HG02623 (cell line): ENCODE results near the gene AR.

ENCODE experiments used
- ATAC-seq: cut with Tn5 transposase; IDR thresholded peaks from one replicate; pipeline ENCODE4 v1.9.1; 2021; ENCODE audit warnings: moderate library complexity; ENCODE audit not compliant: unreplicated experiment

AR gene

DNA sequence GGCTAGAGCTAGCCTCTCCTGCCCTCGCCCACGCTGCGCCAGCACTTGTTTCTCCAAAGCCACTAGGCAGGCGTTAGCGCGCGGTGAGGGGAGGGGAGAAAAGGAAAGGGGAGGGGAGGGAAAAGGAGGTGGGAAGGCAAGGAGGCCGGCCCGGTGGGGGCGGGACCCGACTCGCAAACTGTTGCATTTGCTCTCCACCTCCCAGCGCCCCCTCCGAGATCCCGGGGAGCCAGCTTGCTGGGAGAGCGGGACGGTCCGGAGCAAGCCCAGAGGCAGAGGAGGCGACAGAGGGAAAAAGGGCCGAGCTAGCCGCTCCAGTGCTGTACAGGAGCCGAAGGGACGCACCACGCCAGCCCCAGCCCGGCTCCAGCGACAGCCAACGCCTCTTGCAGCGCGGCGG is at the start of gene AR:
Gene AR, plus strand, starts transcription at position 204 of the 400 bp plus-strand sequence. CDS start 1,126 bp downstream, outside the sequence.
- no peak for ATAC-seq

DNA sequence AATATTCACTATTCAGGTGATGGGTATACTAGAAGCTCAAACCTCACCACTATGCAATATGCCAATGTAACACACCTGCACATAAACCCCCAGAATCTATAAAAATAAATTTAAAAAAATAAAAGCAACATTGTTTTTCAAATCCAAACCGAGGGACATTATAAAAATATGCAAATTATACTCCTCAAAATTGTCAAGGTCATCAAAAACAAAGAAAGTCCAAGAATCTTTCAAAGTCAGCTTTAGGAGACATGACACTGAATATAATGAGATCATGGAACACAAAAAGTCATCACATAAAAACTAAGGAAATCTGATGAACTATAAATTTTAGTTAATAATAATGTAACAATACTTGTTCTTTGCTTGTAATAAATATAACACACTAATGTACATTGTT is 43.2 kb upstream of the AR start:
- no peak for ATAC-seq

DNA sequence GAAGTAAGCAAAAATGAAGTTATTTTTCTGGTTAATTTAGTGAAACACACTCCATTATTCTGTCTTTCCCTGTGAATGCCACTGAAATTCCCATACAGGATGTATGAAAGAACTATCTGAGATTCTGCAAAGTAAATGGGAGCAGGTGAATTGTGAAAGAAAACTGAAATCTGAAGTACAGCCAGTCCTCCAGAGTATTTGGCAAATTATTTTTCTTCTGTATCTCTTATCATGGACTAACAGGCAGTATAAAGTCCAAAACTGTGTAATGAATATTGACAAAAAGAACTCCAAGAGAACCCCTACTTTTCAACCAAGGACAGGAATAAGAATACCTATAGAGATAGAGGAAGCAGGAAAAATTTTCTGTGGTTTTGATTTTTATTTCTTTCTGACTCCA is 40.8 kb upstream of the AR start:
- no peak for ATAC-seq

GRCh38 chrX:67503453-67503852 is 40.4 kb upstream of the AR start:
- ATAC-seq = no peak

- ATAC-seq = no peak
These were observed 23.1 kb upstream of the AR start for GRCh38 chrX:67520671-67521070.

GRCh38 chrX:67523002-67523681 is 20.7 kb upstream of the AR start:
- no peak for ATAC-seq

GRCh38 chrX:67523932-67524331 is 19.9 kb upstream of the AR start:
- no peak for ATAC-seq

GRCh38 chrX:67524428-67524827 is 19.4 kb upstream of the AR start:
- ATAC-seq = no peak

DNA sequence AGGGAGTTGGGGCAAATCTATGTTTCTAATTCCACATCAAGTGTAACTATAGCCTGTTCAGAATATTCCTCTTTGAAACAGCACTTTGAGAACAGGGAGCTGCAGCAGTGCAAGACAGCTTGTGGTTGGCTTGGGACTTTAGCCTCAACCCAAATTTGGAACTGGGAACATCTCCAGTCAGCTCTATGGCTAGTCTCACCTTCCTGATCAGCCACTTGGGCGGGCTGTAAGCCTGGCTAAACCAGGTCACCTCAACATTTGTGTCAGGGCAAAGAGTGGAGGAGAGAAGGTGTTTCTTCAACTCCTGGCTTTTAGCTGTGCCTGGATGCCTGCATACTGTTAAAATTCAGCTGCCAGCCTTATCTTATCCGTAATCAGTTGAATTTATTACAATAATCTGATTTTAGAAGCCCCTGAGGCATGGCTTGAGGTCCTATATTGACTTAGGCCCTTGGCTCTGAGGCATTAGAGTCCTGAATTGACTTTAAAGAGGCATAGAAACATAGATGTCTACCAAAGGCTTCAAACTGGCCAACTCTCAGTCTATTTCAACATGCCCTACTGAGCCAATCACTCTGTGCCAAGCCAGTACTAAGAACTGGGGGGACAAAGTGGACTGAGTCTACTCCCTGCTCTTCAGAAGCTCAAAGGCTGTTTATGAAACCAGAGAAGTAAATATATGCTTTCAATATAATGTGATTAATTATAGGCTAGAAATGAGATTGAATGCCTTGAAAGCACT is 18.7 kb upstream of the AR start:
- ATAC-seq = no peak

GRCh38 chrX:67536564-67536963 is 7.3 kb upstream of the AR start:
- no peak for ATAC-seq

- no peak for ATAC-seq
These were observed 5.4 kb upstream of the AR start for GRCh38 chrX:67538383-67538782.

DNA sequence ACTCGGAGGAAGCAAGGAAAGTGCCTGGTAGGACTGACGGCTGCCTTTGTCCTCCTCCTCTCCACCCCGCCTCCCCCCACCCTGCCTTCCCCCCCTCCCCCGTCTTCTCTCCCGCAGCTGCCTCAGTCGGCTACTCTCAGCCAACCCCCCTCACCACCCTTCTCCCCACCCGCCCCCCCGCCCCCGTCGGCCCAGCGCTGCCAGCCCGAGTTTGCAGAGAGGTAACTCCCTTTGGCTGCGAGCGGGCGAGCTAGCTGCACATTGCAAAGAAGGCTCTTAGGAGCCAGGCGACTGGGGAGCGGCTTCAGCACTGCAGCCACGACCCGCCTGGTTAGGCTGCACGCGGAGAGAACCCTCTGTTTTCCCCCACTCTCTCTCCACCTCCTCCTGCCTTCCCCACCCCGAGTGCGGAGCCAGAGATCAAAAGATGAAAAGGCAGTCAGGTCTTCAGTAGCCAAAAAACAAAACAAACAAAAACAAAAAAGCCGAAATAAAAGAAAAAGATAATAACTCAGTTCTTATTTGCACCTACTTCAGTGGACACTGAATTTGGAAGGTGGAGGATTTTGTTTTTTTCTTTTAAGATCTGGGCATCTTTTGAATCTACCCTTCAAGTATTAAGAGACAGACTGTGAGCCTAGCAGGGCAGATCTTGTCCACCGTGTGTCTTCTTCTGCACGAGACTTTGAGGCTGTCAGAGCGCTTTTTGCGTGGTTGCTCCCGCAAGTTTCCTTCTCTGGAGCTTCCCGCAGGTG is 637 bp downstream of the AR start:
- ATAC-seq = no peak

DNA sequence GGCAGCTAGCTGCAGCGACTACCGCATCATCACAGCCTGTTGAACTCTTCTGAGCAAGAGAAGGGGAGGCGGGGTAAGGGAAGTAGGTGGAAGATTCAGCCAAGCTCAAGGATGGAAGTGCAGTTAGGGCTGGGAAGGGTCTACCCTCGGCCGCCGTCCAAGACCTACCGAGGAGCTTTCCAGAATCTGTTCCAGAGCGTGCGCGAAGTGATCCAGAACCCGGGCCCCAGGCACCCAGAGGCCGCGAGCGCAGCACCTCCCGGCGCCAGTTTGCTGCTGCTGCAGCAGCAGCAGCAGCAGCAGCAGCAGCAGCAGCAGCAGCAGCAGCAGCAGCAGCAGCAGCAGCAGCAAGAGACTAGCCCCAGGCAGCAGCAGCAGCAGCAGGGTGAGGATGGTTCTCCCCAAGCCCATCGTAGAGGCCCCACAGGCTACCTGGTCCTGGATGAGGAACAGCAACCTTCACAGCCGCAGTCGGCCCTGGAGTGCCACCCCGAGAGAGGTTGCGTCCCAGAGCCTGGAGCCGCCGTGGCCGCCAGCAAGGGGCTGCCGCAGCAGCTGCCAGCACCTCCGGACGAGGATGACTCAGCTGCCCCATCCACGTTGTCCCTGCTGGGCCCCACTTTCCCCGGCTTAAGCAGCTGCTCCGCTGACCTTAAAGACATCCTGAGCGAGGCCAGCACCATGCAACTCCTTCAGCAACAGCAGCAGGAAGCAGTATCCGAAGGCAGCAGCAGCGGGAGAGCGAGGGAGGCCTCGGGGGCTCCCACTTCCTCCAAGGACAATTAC is 1.4 kb downstream of the AR start:
- no peak for ATAC-seq

DNA sequence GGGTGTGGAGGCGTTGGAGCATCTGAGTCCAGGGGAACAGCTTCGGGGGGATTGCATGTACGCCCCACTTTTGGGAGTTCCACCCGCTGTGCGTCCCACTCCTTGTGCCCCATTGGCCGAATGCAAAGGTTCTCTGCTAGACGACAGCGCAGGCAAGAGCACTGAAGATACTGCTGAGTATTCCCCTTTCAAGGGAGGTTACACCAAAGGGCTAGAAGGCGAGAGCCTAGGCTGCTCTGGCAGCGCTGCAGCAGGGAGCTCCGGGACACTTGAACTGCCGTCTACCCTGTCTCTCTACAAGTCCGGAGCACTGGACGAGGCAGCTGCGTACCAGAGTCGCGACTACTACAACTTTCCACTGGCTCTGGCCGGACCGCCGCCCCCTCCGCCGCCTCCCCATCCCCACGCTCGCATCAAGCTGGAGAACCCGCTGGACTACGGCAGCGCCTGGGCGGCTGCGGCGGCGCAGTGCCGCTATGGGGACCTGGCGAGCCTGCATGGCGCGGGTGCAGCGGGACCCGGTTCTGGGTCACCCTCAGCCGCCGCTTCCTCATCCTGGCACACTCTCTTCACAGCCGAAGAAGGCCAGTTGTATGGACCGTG is 2.2 kb downstream of the AR start:
- no peak for ATAC-seq

DNA sequence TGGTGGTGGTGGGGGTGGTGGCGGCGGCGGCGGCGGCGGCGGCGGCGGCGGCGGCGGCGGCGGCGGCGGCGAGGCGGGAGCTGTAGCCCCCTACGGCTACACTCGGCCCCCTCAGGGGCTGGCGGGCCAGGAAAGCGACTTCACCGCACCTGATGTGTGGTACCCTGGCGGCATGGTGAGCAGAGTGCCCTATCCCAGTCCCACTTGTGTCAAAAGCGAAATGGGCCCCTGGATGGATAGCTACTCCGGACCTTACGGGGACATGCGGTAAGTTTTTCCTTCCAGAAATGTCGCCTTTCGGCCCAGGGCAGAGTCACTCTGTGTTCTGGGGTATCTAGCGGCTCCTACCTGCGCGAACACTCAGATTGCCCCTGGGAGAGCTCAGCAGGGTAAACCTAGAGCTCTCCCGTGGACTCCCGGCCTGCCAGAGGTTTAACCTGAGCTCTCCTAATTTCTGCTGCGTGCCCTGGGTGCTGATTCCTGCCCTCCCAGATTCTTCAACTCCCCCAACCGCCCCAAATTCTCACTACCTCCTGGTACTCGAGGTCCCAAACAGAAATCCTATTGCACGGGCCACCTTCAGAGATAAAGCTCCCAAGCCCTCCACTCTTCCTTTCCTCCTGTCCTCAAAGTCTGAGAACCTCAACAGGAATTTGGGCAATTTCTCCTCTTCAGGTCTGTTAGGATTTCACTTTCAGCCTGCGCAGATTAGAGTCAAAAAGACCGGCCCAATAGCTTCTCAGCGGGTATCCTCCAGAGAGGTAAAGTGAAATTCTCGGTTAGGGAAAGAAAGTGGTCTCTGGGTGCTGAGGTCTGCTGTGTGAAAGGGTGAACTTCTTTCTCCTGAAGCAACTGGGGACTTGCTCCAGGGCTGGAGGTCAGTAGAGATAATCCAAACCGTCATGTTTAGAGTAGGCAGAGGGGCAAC is 2.9 kb downstream of the AR start:
- ATAC-seq = no peak

GRCh38 chrX:67555578-67556203 is 11.9 kb downstream of the AR start:
- no peak for ATAC-seq

GRCh38 chrX:67558267-67558666 is 14.4 kb downstream of the AR start:
- ATAC-seq = no peak

GRCh38 chrX:67563469-67564448 is 19.9 kb downstream of the AR start:
- ATAC-seq = no peak
